Mesenchymal stem cell (in vitro differentiated cells and primary cell): ENCODE measurements around the gene OGFR.

Source experiments
- DNase-seq: peaks from one replicate; pipeline ENCODE4 v3.0.0-alpha.2; 2013
- H2AFZ ChIP-seq: one replicate; pipeline ENCODE4 v1.6.1; 2013; ENCODE audit warnings: low read depth, mild to moderate bottlenecking, control low read depth, inconsistent platforms, low read length, moderate library complexity
- H2AK5ac ChIP-seq: 2 replicates; pipeline ENCODE4 v1.6.1; 2013; ENCODE audit warnings: low read length, moderate library complexity, mild to moderate bottlenecking, inconsistent platforms; ENCODE audit not compliant: severe bottlenecking
- H2BK120ac ChIP-seq: one replicate; pipeline ENCODE4 v1.6.1; 2013; ENCODE audit warnings: low read depth, mild to moderate bottlenecking, inconsistent platforms, low read length, moderate library complexity
- H2BK12ac ChIP-seq, 2 experiments: one replicate each; pipeline ENCODE4 v1.6.1; 2013; ENCODE audit warnings: inconsistent platforms in 2 of 2, low read length in 2 of 2, mild to moderate bottlenecking in 2 of 2, moderate library complexity in 2 of 2, control low read depth in 1 of 2
- H2BK15ac ChIP-seq: one replicate; pipeline ENCODE4 v1.6.1; 2013; ENCODE audit warnings: mild to moderate bottlenecking, low read depth, inconsistent platforms; ENCODE audit not compliant: poor library complexity, severe bottlenecking
- H2BK5ac ChIP-seq: 2 replicates; pipeline ENCODE4 v1.6.1; 2013; ENCODE audit warnings: low read depth, mild to moderate bottlenecking, low read length, control low read depth, inconsistent platforms; ENCODE audit not compliant: poor library complexity, severe bottlenecking
- H3K14ac ChIP-seq, 2 experiments: one replicate each; pipeline ENCODE4 v1.6.1; 2013; ENCODE audit warnings: inconsistent platforms in 2 of 2, low read length in 2 of 2, control low read depth in 1 of 2, mild to moderate bottlenecking in 1 of 2, moderate library complexity in 1 of 2
- H3K18ac ChIP-seq, 2 experiments: one replicate each; pipeline ENCODE4 v1.6.1; 2013; ENCODE audit warnings: inconsistent platforms in 2 of 2, low read length in 2 of 2, control low read depth in 1 of 2, low read depth in 1 of 2, mild to moderate bottlenecking in 1 of 2
- H3K23ac ChIP-seq, 2 experiments: one replicate each; pipeline ENCODE4 v1.6.1; 2013; ENCODE audit warnings: inconsistent platforms in 2 of 2, low read length in 2 of 2, mild to moderate bottlenecking in 2 of 2, moderate library complexity in 2 of 2, control low read depth in 1 of 2
- H3K27ac ChIP-seq: 2 replicates; pipeline ENCODE4 v1.5.1; 2013; ENCODE audit warnings: mild to moderate bottlenecking, moderate library complexity, low read length, control low read depth, inconsistent platforms; ENCODE audit not compliant: poor library complexity, severe bottlenecking
- H3K27me3 ChIP-seq, 2 experiments: 2 replicates each; pipeline versions ENCODE4 v1.6.1 to v1.7.0; 2013; ENCODE audit warnings: low read length in 2 of 2, mild to moderate bottlenecking in 2 of 2, moderate library complexity in 2 of 2, control low read depth in 1 of 2, inconsistent platforms in 1 of 2; ENCODE audit not compliant: control insufficient read depth in 1 of 2, insufficient read depth in 1 of 2
- H3K36me3 ChIP-seq, 2 experiments: 2 replicates each; pipeline versions ENCODE4 v1.6.1 to v1.7.0; 2013; ENCODE audit warnings: low read length in 2 of 2, control low read depth in 1 of 2, inconsistent platforms in 1 of 2, low read depth in 1 of 2, mild to moderate bottlenecking in 1 of 2; ENCODE audit not compliant: insufficient read depth in 2 of 2, control insufficient read depth in 1 of 2
- H3K4ac ChIP-seq, 2 experiments: one replicate each; pipeline ENCODE4 v1.6.1; 2013; ENCODE audit warnings: inconsistent platforms in 2 of 2, low read length in 2 of 2, mild to moderate bottlenecking in 2 of 2, moderate library complexity in 2 of 2, control low read depth in 1 of 2, low read depth in 1 of 2
- H3K4me1 ChIP-seq: 2 replicates; pipeline ENCODE4 v1.6.1; 2013; ENCODE audit warnings: low read depth, low read length, control low read depth; ENCODE audit not compliant: control insufficient read depth, insufficient read depth
- H3K4me2 ChIP-seq: 2 replicates; pipeline ENCODE4 v1.6.1; 2013; ENCODE audit warnings: low read length, mild to moderate bottlenecking, inconsistent platforms; ENCODE audit not compliant: poor library complexity, severe bottlenecking
- H3K4me3 ChIP-seq, 2 experiments: 2 replicates each; pipeline versions ENCODE4 v1.5.1 to v1.7.0; 2013; ENCODE audit warnings: low read length in 2 of 2, mild to moderate bottlenecking in 2 of 2, control low read depth in 1 of 2, low read depth in 1 of 2; ENCODE audit not compliant: insufficient read depth in 1 of 2
- H3K79me1 ChIP-seq: replicated peaks from 2 replicates; pipeline ENCODE4 v1.6.1; 2013; ENCODE audit warnings: mild to moderate bottlenecking, control low read depth, low read length, inconsistent platforms; ENCODE audit not compliant: poor library complexity, severe bottlenecking
- H3K9ac ChIP-seq: 2 replicates; pipeline ENCODE4 v1.7.0; 2013; ENCODE audit warnings: mild to moderate bottlenecking, low read length, moderate library complexity
- H3K9me3 ChIP-seq: 2 replicates; pipeline ENCODE4 v1.7.0; 2013; ENCODE audit warnings: mild to moderate bottlenecking, low read length; ENCODE audit not compliant: control insufficient read depth
- H4K8ac ChIP-seq: one replicate; pipeline ENCODE4 v1.6.1; 2013; ENCODE audit warnings: inconsistent platforms, mild to moderate bottlenecking, low read length, moderate library complexity
- H4K91ac ChIP-seq: one replicate; pipeline ENCODE4 v1.6.1; 2013; ENCODE audit warnings: mild to moderate bottlenecking, low read length, inconsistent platforms
- WGBS: methylation state at CpG from one replicate; pipeline ENCODE4 v1.1.7; 2013; ENCODE audit warnings: mixed read lengths; 5-methylcytosine and 5-hydroxymethylcytosine counted together

The OGFR gene

DNA sequence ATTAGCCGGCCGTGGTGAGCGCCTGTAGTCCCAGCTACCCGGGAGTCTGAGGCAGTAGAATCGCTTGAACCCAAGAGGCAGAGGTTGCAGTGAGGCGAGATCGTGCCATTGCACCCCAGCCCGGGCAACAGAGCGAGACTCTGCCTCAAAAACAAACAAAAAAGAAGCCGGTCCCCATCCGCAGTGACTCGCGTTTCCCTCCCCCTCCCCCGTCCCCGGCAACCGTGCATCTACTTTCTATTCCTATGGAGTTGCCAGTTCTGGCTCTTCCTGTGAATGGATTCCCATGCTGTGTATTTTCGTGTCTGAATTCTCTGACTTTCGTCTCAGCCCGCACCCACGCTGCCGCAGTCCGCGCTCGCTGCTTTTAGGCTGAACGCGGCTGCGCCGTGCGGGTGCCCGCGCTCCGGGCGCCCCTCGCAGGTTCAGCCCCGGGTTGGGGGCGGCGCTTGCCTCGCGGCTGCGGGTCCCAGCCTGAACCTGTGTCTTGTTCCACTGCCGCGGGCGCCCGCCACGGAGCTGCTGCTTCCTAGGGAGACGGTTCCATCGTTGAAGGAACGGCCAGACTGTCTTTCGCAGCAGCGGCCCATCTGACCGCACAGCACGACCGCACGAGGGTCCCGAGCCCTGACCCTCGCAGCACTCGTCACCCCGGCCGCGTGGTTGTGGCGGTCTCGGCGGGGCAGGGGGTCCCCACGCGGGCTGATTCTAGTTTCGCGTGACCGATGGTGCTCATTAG is 9.4 kb upstream of the OGFR start:
- H4K91ac ChIP-seq: peak overlapping the region; percentile 80

DNA sequence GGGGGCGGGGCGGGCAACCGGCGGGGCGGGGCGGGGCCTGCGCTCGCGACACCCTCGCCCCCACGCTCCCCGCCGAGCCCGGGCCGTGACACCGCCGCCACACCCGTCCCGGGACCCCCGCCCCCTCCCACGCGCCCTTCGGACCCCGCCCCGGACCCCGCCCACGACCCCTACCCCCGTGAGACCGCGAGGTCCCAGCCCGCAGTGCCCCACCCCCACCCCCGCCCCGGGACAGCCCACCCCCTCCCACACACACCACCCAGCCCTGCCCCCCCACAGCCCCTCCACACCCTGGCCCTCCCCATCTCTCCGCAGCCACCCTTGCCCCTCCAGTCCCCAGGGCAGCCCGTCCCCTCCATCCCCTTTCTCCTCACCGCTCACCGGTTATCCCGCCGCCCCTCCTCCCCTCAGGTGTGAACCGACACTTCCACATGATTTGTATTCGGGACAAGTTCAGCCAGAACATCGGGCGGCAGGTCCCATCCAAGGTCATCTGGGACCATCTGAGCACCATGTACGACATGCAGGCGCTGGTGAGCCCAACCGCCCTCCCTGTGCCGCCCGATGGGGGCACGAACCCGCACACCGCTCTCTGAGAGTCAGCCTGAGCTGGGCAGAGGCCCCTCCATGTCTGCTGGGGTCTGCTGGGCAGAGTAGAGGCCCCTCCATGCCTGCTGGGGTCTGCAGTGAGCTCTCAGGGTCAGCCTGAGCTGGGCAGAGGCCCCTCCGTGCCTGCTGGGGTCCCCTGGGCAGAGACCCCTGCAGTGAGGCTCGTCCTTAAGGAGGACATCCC is 7.7 kb upstream of the OGFR start:
- Histone ChIP-seq H3K27me3 (no peaks in the 10 kb centered on the region), H3K18ac (peak overlapping the region; percentile 64 to 90), H4K91ac (no peak overlapping the region), H3K4me3 (peak overlapping the region; percentile 77 to 87), H3K23ac (peak overlapping the region in 1 of 2 experiments; percentile 36), H2BK15ac (no peak overlapping the region), H2BK5ac (no peak overlapping the region), H4K8ac (no peak overlapping the region), H2BK120ac (peak overlapping the region; percentile 36), H3K4me1 (peaks cover 48% of the 10 kb centered on the region), H3K36me3 (peaks cover 45% of the 10 kb centered on the region in 2 experiments), H3K9ac (peak overlapping the region; percentile 80), H3K27ac (no peak overlapping the region), H3K4me2 (peak overlapping the region; percentile 84), H2BK12ac (peak overlapping the region in 1 of 2 experiments; percentile 45), H3K14ac (peak overlapping the region in 1 of 2 experiments; percentile 95), H2AK5ac (peak overlapping the region; percentile 20), H3K79me1 (peaks cover 19% of the 10 kb centered on the region), H2AFZ (no peak overlapping the region), H3K4ac (peak overlapping the region; percentile 16 to 87), H3K9me3 (no peaks in the 10 kb centered on the region)
- DNase-seq: no peak
- 56% methylated on average over 20 of the region's 53 CpGs for WGBS

More for the DNA sequence above, 9.4 kb upstream of the OGFR start:
- Histone ChIP-seq H2BK12ac (peak overlapping the region in 1 of 2 experiments; percentile 69), H2BK5ac (no peak overlapping the region), H3K36me3 (peaks cover 28 to 30% of the 10 kb centered on the region in 2 experiments), H3K23ac (no peak overlapping the region), H3K14ac (no peak overlapping the region), H3K4me1 (peaks cover 55% of the 10 kb centered on the region), H2AK5ac (no peak overlapping the region), H3K4ac (no peak overlapping the region), H3K27me3 (no peaks in the 10 kb centered on the region), H3K4me3 (peak overlapping the region; percentile 65 to 87), H3K79me1 (peaks cover 19% of the 10 kb centered on the region), H3K9ac (peak overlapping the region; percentile 85), H2BK120ac (no peak overlapping the region), H3K9me3 (no peaks in the 10 kb centered on the region), H4K8ac (peak overlapping the region; percentile 52), H3K18ac (peak overlapping the region; percentile 8 to 96), H2BK15ac (no peak overlapping the region), H3K27ac (no peak overlapping the region), H3K4me2 (peak overlapping the region; percentile 96), H2AFZ (peak overlapping the region; percentile 92)
- under 1% methylated on average over 67 of the region's 68 CpGs for WGBS
- peak; percentile 83 for DNase-seq

DNA sequence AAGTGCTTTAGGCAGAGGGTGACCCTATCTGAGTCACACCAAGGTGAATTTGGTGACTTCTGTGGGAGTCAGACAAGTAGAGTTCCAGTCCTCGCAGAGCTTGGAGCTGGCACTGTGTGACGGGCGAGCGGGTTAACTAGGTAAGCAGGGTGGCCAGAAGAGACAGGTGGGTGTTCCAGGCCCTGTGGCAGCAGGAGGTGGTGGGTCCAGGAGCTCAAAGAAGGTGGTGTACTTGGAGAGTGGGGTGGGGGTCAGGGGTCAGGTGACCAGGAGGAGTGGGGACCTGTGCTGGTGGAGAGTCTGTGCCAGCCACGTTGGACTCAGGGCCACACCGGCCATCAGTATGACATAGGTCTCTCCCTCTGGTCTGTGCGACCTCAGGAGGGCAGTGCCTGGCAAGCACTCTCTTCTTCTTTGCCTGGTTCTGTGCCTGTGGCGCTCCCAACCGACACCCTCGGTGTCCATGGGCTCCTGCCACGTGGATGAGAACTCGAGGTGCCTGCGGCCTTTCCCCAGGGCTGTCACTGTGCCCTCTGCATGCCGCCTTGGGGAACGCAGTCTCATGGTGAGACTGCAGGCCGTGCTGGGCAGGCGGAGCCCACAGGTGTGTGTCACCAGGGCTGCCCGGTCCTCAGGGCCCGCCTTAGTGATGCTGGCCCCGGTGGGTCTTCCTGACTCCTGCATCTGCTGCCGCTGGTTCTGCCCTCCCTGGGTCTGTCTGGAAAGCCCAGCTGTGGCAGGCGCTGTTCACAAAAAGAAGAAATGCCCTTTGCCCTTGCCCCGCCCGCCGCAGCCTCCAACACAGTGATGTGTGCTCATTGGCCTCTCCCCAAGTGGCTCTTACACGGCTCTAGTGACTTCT is 6.7 kb upstream of the OGFR start:
- H3K4me3 ChIP-seq: peak overlapping the region; percentile 8 to 82
- H3K9ac ChIP-seq: peak overlapping the region; percentile 80
- H3K27me3 ChIP-seq: no peaks in the 10 kb centered on the region
- H3K23ac ChIP-seq: peak overlapping the region in 1 of 2 experiments; percentile 32
- H3K4me1 ChIP-seq: peaks cover 40% of the 10 kb centered on the region
- DNase-seq: no peak
- H3K4ac ChIP-seq: no peak overlapping the region
- no peak overlapping the region for H3K27ac ChIP-seq
- H2BK120ac ChIP-seq: no peak overlapping the region
- no peak overlapping the region for H4K91ac ChIP-seq
- no peak overlapping the region for H3K14ac ChIP-seq
- peaks cover 19% of the 10 kb centered on the region for H3K79me1 ChIP-seq
- no peak overlapping the region for H2BK15ac ChIP-seq
- no peak overlapping the region for H2BK12ac ChIP-seq
- H2BK5ac ChIP-seq: no peak overlapping the region
- no peaks in the 10 kb centered on the region for H3K9me3 ChIP-seq
- peak overlapping the region; percentile 2 for H3K4me2 ChIP-seq
- no peak overlapping the region for H2AK5ac ChIP-seq
- WGBS: 94% methylated on average over 26 of the region's 26 CpGs
- H4K8ac ChIP-seq: no peak overlapping the region
- no peak overlapping the region for H2AFZ ChIP-seq
- no peak overlapping the region for H3K18ac ChIP-seq
- peaks cover 46 to 48% of the 10 kb centered on the region in 2 experiments for H3K36me3 ChIP-seq
